ENCODE measurements around the gene PLEKHN1. TPM values are rescaled to one million over a fixed set of nuclear protein-coding genes. Genes with fewer than 3 reads are reported as not detected.
A peak's percentile ranks its signal among the peaks of the same experiment; 100 is the strongest.

Gene PLEKHN1
- total RNA-seq, 1 donor from 2014 or later = 1.3 TPM

GRCh38 chr1:959731-960362 lies 6.4 kb upstream of the PLEKHN1 start:
- ATAC-seq (ENCODE audit: low read depth) = no peak
- TF ChIP-seq, protein P1, sequence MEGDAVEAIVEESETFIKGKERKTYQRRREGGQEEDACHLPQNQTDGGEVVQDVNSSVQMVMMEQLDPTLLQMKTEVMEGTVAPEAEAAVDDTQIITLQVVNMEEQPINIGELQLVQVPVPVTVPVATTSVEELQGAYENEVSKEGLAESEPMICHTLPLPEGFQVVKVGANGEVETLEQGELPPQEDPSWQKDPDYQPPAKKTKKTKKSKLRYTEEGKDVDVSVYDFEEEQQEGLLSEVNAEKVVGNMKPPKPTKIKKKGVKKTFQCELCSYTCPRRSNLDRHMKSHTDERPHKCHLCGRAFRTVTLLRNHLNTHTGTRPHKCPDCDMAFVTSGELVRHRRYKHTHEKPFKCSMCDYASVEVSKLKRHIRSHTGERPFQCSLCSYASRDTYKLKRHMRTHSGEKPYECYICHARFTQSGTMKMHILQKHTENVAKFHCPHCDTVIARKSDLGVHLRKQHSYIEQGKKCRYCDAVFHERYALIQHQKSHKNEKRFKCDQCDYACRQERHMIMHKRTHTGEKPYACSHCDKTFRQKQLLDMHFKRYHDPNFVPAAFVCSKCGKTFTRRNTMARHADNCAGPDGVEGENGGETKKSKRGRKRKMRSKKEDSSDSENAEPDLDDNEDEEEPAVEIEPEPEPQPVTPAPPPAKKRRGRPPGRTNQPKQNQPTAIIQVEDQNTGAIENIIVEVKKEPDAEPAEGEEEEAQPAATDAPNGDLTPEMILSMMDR (IDR thresholded peaks at IDR 0.05) = no peak
- no peaks in the 10 kb centered on the region for H3K9me3 Mint-ChIP-seq
- no peak for DNase-seq
- H3K4me3 Mint-ChIP-seq = peak overlapping the region; percentile 89
- peak overlapping the region; percentile 41 for H3K27ac Mint-ChIP-seq
- no peaks in the 10 kb centered on the region for H3K27me3 Mint-ChIP-seq
- intact Hi-C loops (cut with micrococcal nuclease) = loop anchor here (1.0 to 5.0 kb wide), 5 partner anchors 7 to 415 kb away; partner anchors contain the start of genes AURKAIP1, C1orf159 and PUSL1
- ChIA-PET CTCF (no interaction called here), POLR2A (interaction anchor here (0.9 to 1.5 kb wide), 3 partner anchors 16 to 949 kb away, joined by 3 to 9 read pairs (median 6); no protein-coding TSS in a partner anchor)
- peaks cover 28% of the 10 kb centered on the region for H3K4me1 Mint-ChIP-seq
- H3K36me3 Mint-ChIP-seq (ENCODE audit: low read depth) = peaks cover 33% of the 10 kb centered on the region

DNA sequence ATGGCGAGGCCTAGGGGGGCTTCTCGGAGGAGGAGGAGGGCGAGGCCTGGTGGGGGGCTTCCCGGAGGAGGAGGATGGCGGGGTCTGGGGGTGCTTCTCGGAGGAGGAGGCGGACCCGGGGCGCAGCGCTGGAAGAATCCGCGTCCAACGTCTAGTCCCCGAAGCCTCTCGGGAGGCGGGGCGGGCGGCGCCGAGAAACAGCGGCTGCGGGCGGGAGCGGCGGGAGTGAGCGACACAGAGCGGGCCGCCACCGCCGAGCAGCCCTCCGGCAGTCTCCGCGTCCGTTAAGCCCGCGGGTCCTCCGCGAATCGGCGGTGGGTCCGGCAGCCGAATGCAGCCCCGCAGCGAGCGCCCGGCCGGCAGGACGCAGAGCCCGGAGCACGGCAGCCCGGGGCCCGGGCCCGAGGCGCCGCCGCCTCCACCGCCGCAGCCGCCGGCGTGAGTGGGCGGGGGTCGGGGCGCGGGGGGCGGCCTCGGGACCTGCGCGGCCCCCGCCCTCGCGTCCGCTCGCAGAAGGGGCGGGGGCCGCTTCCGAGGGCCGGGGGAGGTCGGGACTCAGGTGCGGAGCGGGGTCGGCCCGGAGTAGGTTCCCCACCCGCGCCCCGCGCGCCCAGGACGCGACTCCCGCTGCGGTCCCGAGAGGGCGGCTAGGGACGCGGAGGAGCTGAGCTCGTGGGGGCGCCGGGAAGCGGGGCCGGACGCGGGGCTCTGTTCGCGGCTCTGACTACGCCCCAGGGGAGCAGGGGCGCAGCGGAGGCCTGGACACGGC lies 5.7 kb upstream of the PLEKHN1 start, which contains the start of gene KLHL17:
TSS of gene KLHL17 (plus strand) at position 222 of the 769 bp plus-strand sequence. CDS start at position 332, 110 bp downstream.
- ChIA-PET CTCF (no interaction called here), POLR2A (no interaction called here)
- ATAC-seq (ENCODE audit: low read depth) (peak; percentile 63), DNase-seq (peak; percentile 78)
- Mint-ChIP-seq H3K4me3 (peak within 1 kb of the TSS; percentile 89), H3K27ac (peak within 1 kb of the TSS; percentile 41), H3K36me3 (ENCODE audit: low read depth) (peaks cover 26% of the 10 kb centered on the region), H3K9me3 (no peaks in the 10 kb centered on the region), H3K4me1 (peaks cover 25% of the 10 kb centered on the region), H3K27me3 (no peaks in the 10 kb centered on the region)
- intact Hi-C loops (cut with micrococcal nuclease) = loop anchor here (5.0 kb wide), 1 partner anchor 53 kb away; no protein-coding TSS in a partner anchor
- TF ChIP-seq, protein P1 (IDR thresholded peaks at IDR 0.05) = no peak

- no peaks in the 10 kb centered on the region for H3K27me3 Mint-ChIP-seq
- TF ChIP-seq, protein P1 (IDR thresholded peaks at IDR 0.05) = no peak
- ATAC-seq (ENCODE audit: low read depth) (no peak), DNase-seq (no peak)
- no peak overlapping the region for H3K27ac Mint-ChIP-seq
- CTCF ChIA-PET = no interaction called here
- peaks cover 27% of the 10 kb centered on the region for H3K4me1 Mint-ChIP-seq
- H3K36me3 Mint-ChIP-seq (ENCODE audit: low read depth) = peaks cover 20% of the 10 kb centered on the region
- no peaks in the 10 kb centered on the region for H3K9me3 Mint-ChIP-seq
- POLR2A ChIA-PET = no interaction called here
- intact Hi-C loops (cut with micrococcal nuclease) = loop anchor here (5.0 kb wide), 1 partner anchor 54 kb away; no protein-coding TSS in a partner anchor
- peak overlapping the region; percentile 46 for H3K4me3 Mint-ChIP-seq
Measured at GRCh38 chr1:961132-961669, 5.1 kb upstream of the PLEKHN1 start.

GRCh38 chr1:962381-963300 lies 3.6 kb upstream of the PLEKHN1 start:
- H3K27me3 Mint-ChIP-seq = no peaks in the 10 kb centered on the region
- intact Hi-C loops (cut with micrococcal nuclease) = loop anchor here (5.0 kb wide), 1 partner anchor 55 kb away; no protein-coding TSS in a partner anchor
- H3K4me3 Mint-ChIP-seq = peak overlapping the region; percentile 67
- TF ChIP-seq, protein P1 (IDR thresholded peaks at IDR 0.05) = no peak
- DNase-seq = no peak
- no peaks in the 10 kb centered on the region for H3K9me3 Mint-ChIP-seq
- no peak overlapping the region for H3K27ac Mint-ChIP-seq
- ChIA-PET CTCF (no interaction called here), POLR2A (no interaction called here)
- H3K4me1 Mint-ChIP-seq = peaks cover 22% of the 10 kb centered on the region
- ATAC-seq (ENCODE audit: low read depth) = no peak
- peaks cover 5% of the 10 kb centered on the region for H3K36me3 Mint-ChIP-seq (ENCODE audit: low read depth)
